Measurements from ENCODE around the gene DUSP9. TPM values are rescaled to one million over a fixed set of nuclear protein-coding genes. Genes with fewer than 3 reads are reported as not detected.

The DUSP9 gene
- total and polyA plus RNA-seq, 10 of the 15 experiments (the other 5 are each of a cell fraction or from before 2014, with no cell fraction given), result 0.10 TPM; not detected in 9

GRCh38 chrX:153650959-153651358 is 4.0 kb downstream of the DUSP9 start:
- no peak for ATAC-seq
- Histone ChIP-seq H3K4me2 (ENCODE audit: control insufficient read depth, insufficient read depth) (no peak overlapping the region), H2AFZ (ENCODE audit: control insufficient read depth, low read depth, low read length) (no peak overlapping the region), H3K9me3 (replicated peaks; ENCODE audit: control insufficient read depth, insufficient read depth, low read length) (no peaks in the 10 kb centered on the region; the same call in 2 of the 3 replicates), H3K9ac (ENCODE audit: control insufficient read depth, insufficient read depth, low read length) (no peak overlapping the region), H4K20me1 (ENCODE audit: control insufficient read depth, insufficient read depth) (no peaks in the 10 kb centered on the region), H3K27ac (ENCODE audit: control insufficient read depth, insufficient read depth) (no peak overlapping the region), H3K27me3 (replicated peaks in 1 of 2; ENCODE audit: control insufficient read depth in 2 of 2, insufficient read depth in 2 of 2, low read length in 1 of 2) (no peaks in the 10 kb centered on the region; a peak in 1 of 4 replicates), H3K4me3 (no peak overlapping the region), H3K79me2 (ENCODE audit: control insufficient read depth, insufficient read depth, low read length) (no peaks in the 10 kb centered on the region), H3K36me3 (ENCODE audit: control insufficient read depth in 2 of 2, insufficient read depth in 2 of 2, low read length in 1 of 2) (no peaks in the 10 kb centered on the region), H3K4me1 (ENCODE audit: control insufficient read depth, insufficient read depth, low read length) (no peaks in the 10 kb centered on the region)
- RAD21 ChIA-PET (ENCODE audit: unreplicated experiment), result interaction anchor here (1.7 kb wide), 1 partner anchor 112 kb away, joined by 5 read pairs; no protein-coding TSS in a partner anchor
- CTCF ChIA-PET, result interaction anchor here (0.6 to 1.7 kb wide), 3 partner anchors 21 to 111 kb away, joined by 3 to 6 read pairs (median 4); no protein-coding TSS in a partner anchor
- WGBS (ENCODE audit: insufficient coverage, insufficient replicate concordance, low lambda C conversion rate, missing lambda C conversion rate), result 72% methylated on average over 13 of the region's 13 CpGs
- in situ Hi-C loops (cut with MboI) (loop anchor here (10.0 kb wide), 1 partner anchor 116 kb away; no protein-coding TSS in a partner anchor), intact Hi-C loops (cut with micrococcal nuclease; ENCODE audit: unreplicated experiment) (no loop called here)
- POLR2A ChIA-PET, result no interaction called here
- no peak for FAIRE-seq
- SMC1A ChIA-PET (ENCODE audit: uncharacterized antibody, unreplicated experiment), result interaction anchor here (1.5 kb wide), 1 partner anchor 70 kb away, joined by 3 read pairs; no protein-coding TSS in a partner anchor
- no peak for TF ChIP-seq ZBTB40 (IDR thresholded peaks at IDR 0.05; ENCODE audit: borderline replicate concordance)
- no peak for TF ChIP-seq NBN (IDR thresholded peaks at IDR 0.05)
- TF ChIP-seq CBFB (IDR thresholded peaks at IDR 0.05; ENCODE audit: low read depth), result no peak
- TF ChIP-seq STAT1 (conservative IDR thresholded peaks at IDR 0.05), result no peak
- no peak for TF ChIP-seq POLR2AphosphoS5 (IDR thresholded peaks at IDR 0.05; ENCODE audit: low read length)
- no peak for TF ChIP-seq DPF2 (IDR thresholded peaks at IDR 0.05)
- TF ChIP-seq PAX5 (IDR thresholded peaks at IDR 0.05; ENCODE audit: borderline replicate concordance, low read depth, low read length), result no peak
- BruUV-seq (replicated peaks), result no TSS peak
- no peak for DNase-seq (ENCODE audit: low read depth, low spot score)

All from GM12878 (cell line).